B cell (primary cell): Measurements from ENCODE around the gene B4GALT7. TPM values are rescaled to one million over a fixed set of nuclear protein-coding genes. Genes with fewer than 3 reads are reported as not detected.

Experiments used
- ATAC-seq: fragments of 200-7000 bp; cut with Tn5 transposase; one replicate; pipeline ENCODE4 v1.10.0; 2021; ENCODE audit warnings: low read depth, mild to moderate bottlenecking, moderate number of reproducible peaks, moderate library complexity
- CTCF ChIA-PET: fragments of 350-600 bp; sonication (Branson Sonifier 250); formaldehyde crosslinking; loops from one replicate; lab custom pipeline; 2021; ENCODE audit warnings: antibody characterized with exemption, inconsistent platforms; lab: Charles Lee
- POLR2A ChIA-PET: fragments of 350-600 bp; sonication (Branson Sonifier 250); formaldehyde crosslinking; loops from one replicate; lab custom pipeline; 2021; ENCODE audit warnings: antibody characterized with exemption; lab: Charles Lee
- DNase-seq: peaks from one replicate; pipeline ENCODE4 v3.0.0; 2013
- H2AFZ ChIP-seq: 2 replicates; pipeline ENCODE4 v1.6.1; 2012; ENCODE audit warnings: mild to moderate bottlenecking, low read depth, low read length; ENCODE audit not compliant: insufficient read depth, poor library complexity, severe bottlenecking
- H3K27ac ChIP-seq, 2 donors: 1 replicate in 1 of 2; 2 replicates in 1 of 2; pipeline ENCODE4 v1.5.1; 2012 to 2013; ENCODE audit warnings: low read length in 2 of 2, mild to moderate bottlenecking in 2 of 2, moderate library complexity in 1 of 2
- H3K27me3 ChIP-seq, 4 experiments: fragments of 200-600 bp in 1 of 4; sonication (generic) in 1 of 4; replicated peaks in 1 of 4; 1 replicate in 2 of 4; 2 replicates in 2 of 4; pipeline versions ENCODE4 v1.6.1 to v1.7.0; 2013 to 2016; ENCODE audit warnings: low read length in 3 of 4, mild to moderate bottlenecking in 2 of 4, mixed read lengths in 1 of 4, moderate library complexity in 1 of 4; ENCODE audit not compliant: insufficient read depth in 4 of 4, control insufficient read depth in 3 of 4; ENCODE audit errors: control extremely low read depth in 1 of 4
- H3K36me3 ChIP-seq, 2 experiments: replicated peaks in 1 of 2; 1 replicate in 1 of 2; 2 replicates in 1 of 2; pipeline versions ENCODE4 v1.6.1 to v1.7.1; 2013; ENCODE audit warnings: low read length in 1 of 2; ENCODE audit not compliant: insufficient read depth in 2 of 2, control insufficient read depth in 1 of 2; ENCODE audit errors: control extremely low read depth in 1 of 2, extremely low read depth in 1 of 2
- H3K4me1 ChIP-seq, 2 donors: fragments of 200-600 bp in 1 of 2; sonication (generic) in 1 of 2; 1 replicate in 1 of 2; 2 replicates in 1 of 2; pipeline versions ENCODE4 v1.5.1 to v1.6.1; 2013 to 2017; ENCODE audit warnings: low read length in 2 of 2; ENCODE audit not compliant: control insufficient read depth in 2 of 2, insufficient read depth in 2 of 2
- H3K4me2 ChIP-seq: replicated peaks from 2 replicates; pipeline ENCODE3; 2012; ENCODE audit warnings: mild to moderate bottlenecking, low read depth, low read length; ENCODE audit not compliant: poor library complexity, severe bottlenecking
- H3K4me3 ChIP-seq, 5 experiments: fragments of 200-600 bp in 1 of 5; sonication (generic) in 1 of 5; 1 replicate in 3 of 5; 2 replicates in 2 of 5; pipeline versions ENCODE4 v1.5.1 to v1.7.0; 2011 to 2016; ENCODE audit warnings: low read length in 4 of 5, mild to moderate bottlenecking in 4 of 5, low read depth in 2 of 5, control low read depth in 1 of 5, moderate library complexity in 1 of 5; ENCODE audit not compliant: insufficient read depth in 1 of 5; ENCODE audit errors: control extremely low read depth in 1 of 5, extremely low read depth in 1 of 5
- H3K79me2 ChIP-seq: fragments of 200-600 bp; sonication (generic); one replicate; pipeline ENCODE4 v1.6.0; 2016; ENCODE audit warnings: low read length; ENCODE audit not compliant: control insufficient read depth, insufficient read depth
- H3K9ac ChIP-seq: fragments of 200-600 bp; sonication (generic); 2 replicates; pipeline ENCODE4 v1.6.1; 2017; ENCODE audit warnings: mild to moderate bottlenecking, low read length, moderate library complexity
- H3K9me3 ChIP-seq, 3 donors: one replicate each; pipeline versions ENCODE4 v1.6.1 to v1.7.1; 2013; ENCODE audit warnings: low read length in 2 of 3; ENCODE audit not compliant: control insufficient read depth in 2 of 3, insufficient read depth in 1 of 3; ENCODE audit errors: control extremely low read depth in 1 of 3
- H4K20me1 ChIP-seq: 2 replicates; pipeline ENCODE4 v1.6.0; 2012; ENCODE audit warnings: mild to moderate bottlenecking, low read length; ENCODE audit not compliant: insufficient read depth, control insufficient read depth, poor library complexity, severe bottlenecking
- H3K27ac Mint-ChIP-seq: one replicate; pipeline ENCODE4 v1.8.0; 2021; ENCODE audit warnings: mixed read lengths
- H3K27me3 Mint-ChIP-seq: one replicate; pipeline ENCODE4 v1.8.0; 2021; ENCODE audit warnings: mixed read lengths
- H3K4me1 Mint-ChIP-seq: one replicate; pipeline ENCODE4 v1.8.0; 2021; ENCODE audit warnings: mixed read lengths
- H3K4me3 Mint-ChIP-seq: one replicate; pipeline ENCODE4 v1.8.0; 2021; ENCODE audit warnings: mixed read lengths
- H3K9me3 Mint-ChIP-seq: one replicate; pipeline ENCODE4 v1.8.0; 2022; ENCODE audit warnings: mixed read lengths; ENCODE audit not compliant: insufficient read depth
- EZH2 ChIP-seq: IDR thresholded peaks from 2 replicates; pipeline ENCODE4 v1.6.1; 2012; ENCODE audit warnings: borderline replicate concordance, low read depth, mild to moderate bottlenecking, moderate library complexity, low read length; ENCODE audit not compliant: insufficient read depth, poor library complexity, severe bottlenecking
- WGBS: methylation state at CpG from one replicate; pipeline ENCODE4 v1.1.5; 2013; ENCODE audit warnings: missing lambda C conversion rate; ENCODE audit not compliant: insufficient coverage; 5-methylcytosine and 5-hydroxymethylcytosine counted together
- intact Hi-C: fragments of 100-400 bp; cut with micrococcal nuclease; formaldehyde crosslinking; loops from one replicate; pipeline ENCODE4 v1.10.0; 2022
- polyA plus RNA-seq: library from polyadenylated mRNA; depleted of rRNA; stranded (reverse); fragments of >200 nt; gene quantifications from 2 replicates; pipeline ENCODE4 v1.2.3, GENCODE V29; 2012
- total RNA-seq, 2 donors: library from RNA; stranded (reverse); fragments of 120-200 nt in 1 of 2; gene quantifications; 1 replicate in 1 of 2; 2 replicates in 1 of 2; pipeline versions ENCODE4 v1.2.3 to v1.2.4, GENCODE V29; 2013 to 2022
- TF ChIP-seq, protein P1 (sequence below): fragments of 200-600 bp; IDR thresholded peaks from one replicate; pipeline ENCODE4 v1.8.0; 2022; ENCODE audit warnings: antibody characterized with exemption, mild to moderate bottlenecking

B4GALT7 gene
- total and polyA plus RNA-seq, 2 donors (not counting 1 experiment from before 2014, with no cell fraction given), result 27.0 to 41.8 TPM

- ChIA-PET CTCF (interaction anchor here (1.1 to 1.2 kb wide), 2 partner anchors 13 to 46 kb away, joined by 3 read pairs; partner anchors contain the start of gene TMED9), POLR2A (interaction anchor here (0.6 kb wide), 2 partner anchors 26 to 176 kb away, joined by 5 to 7 read pairs; no protein-coding TSS in a partner anchor)
- Mint-ChIP-seq H3K4me1 (peaks cover 31% of the 10 kb centered on the region), H3K27ac (no peak overlapping the region), H3K4me3 (no peak overlapping the region), H3K27me3 (no peaks in the 10 kb centered on the region), H3K9me3 (no peaks in the 10 kb centered on the region)
- Histone ChIP-seq H3K9me3 (no peaks in the 10 kb centered on the region), H3K27me3 (no peaks in the 10 kb centered on the region), H3K4me2 (no peak overlapping the region), H3K4me3 (no peak overlapping the region), H3K79me2 (no peaks in the 10 kb centered on the region), H3K27ac (no peak overlapping the region), H3K4me1 (peaks cover 15 to 23% of the 10 kb centered on the region in 2 donors), H2AFZ (no peak overlapping the region), H3K9ac (no peak overlapping the region), H4K20me1 (peaks cover 14% of the 10 kb centered on the region), H3K36me3 (peaks cover 0 to 6% of the 10 kb centered on the region in 2 experiments)
- WGBS, result 95% methylated on average over 3 of the region's 5 CpGs
- TF ChIP-seq EZH2, result no peak
- TF ChIP-seq, protein P1, sequence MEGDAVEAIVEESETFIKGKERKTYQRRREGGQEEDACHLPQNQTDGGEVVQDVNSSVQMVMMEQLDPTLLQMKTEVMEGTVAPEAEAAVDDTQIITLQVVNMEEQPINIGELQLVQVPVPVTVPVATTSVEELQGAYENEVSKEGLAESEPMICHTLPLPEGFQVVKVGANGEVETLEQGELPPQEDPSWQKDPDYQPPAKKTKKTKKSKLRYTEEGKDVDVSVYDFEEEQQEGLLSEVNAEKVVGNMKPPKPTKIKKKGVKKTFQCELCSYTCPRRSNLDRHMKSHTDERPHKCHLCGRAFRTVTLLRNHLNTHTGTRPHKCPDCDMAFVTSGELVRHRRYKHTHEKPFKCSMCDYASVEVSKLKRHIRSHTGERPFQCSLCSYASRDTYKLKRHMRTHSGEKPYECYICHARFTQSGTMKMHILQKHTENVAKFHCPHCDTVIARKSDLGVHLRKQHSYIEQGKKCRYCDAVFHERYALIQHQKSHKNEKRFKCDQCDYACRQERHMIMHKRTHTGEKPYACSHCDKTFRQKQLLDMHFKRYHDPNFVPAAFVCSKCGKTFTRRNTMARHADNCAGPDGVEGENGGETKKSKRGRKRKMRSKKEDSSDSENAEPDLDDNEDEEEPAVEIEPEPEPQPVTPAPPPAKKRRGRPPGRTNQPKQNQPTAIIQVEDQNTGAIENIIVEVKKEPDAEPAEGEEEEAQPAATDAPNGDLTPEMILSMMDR, result no peak
- intact Hi-C loops, result loop anchor here (5.0 to 10.0 kb wide), 2 partner anchors 200 to 302 kb away; partner anchors contain the start of genes F12, PFN3, PRELID1 and RAB24
- ATAC-seq, result no peak
- DNase-seq, result no peak
Measured at GRCh38 chr5:177604656-177605055, 4.7 kb downstream of the B4GALT7 start.

GRCh38 chr5:177605078-177605477 lies 5.1 kb downstream of the B4GALT7 start:
- CTCF ChIA-PET, result interaction anchor here (1.1 to 1.2 kb wide), 2 partner anchors 13 to 47 kb away, joined by 3 read pairs; partner anchors contain the start of gene TMED9
- no peak for ATAC-seq
- POLR2A ChIA-PET, result interaction anchor here (0.6 kb wide), 1 partner anchor 26 kb away, joined by 5 read pairs; no protein-coding TSS in a partner anchor
- no peak overlapping the region for H3K4me3 ChIP-seq
- no peak for DNase-seq
- no peak overlapping the region for H3K4me2 ChIP-seq
- WGBS, result 90% methylated on average over 5 of the region's 5 CpGs
- H3K4me1 ChIP-seq, result peaks cover 15 to 22% of the 10 kb centered on the region in 2 donors
- Mint-ChIP-seq H3K4me3 (no peak overlapping the region), H3K4me1 (peaks cover 31% of the 10 kb centered on the region), H3K27me3 (no peaks in the 10 kb centered on the region), H3K9me3 (no peaks in the 10 kb centered on the region), H3K27ac (no peak overlapping the region)
- no peak overlapping the region for H3K9ac ChIP-seq
- no peaks in the 10 kb centered on the region for H3K27me3 ChIP-seq
- intact Hi-C loops, result loop anchor here (10.0 kb wide), 1 partner anchor 200 kb away; the partner anchor contains the start of genes F12 and PFN3
- no peak overlapping the region for H2AFZ ChIP-seq
- TF ChIP-seq, protein P1, result no peak
- TF ChIP-seq EZH2, result no peak
- H3K79me2 ChIP-seq, result no peaks in the 10 kb centered on the region
- peaks cover 14% of the 10 kb centered on the region for H4K20me1 ChIP-seq
- H3K9me3 ChIP-seq, result no peaks in the 10 kb centered on the region
- no peak overlapping the region for H3K27ac ChIP-seq
- H3K36me3 ChIP-seq, result peaks cover 0 to 6% of the 10 kb centered on the region in 2 experiments
